HuH-7.5 (cell line): Measurements from ENCODE around the gene TICRR.
"Not testable (repeated sequence)": the region's sequence is repeated elsewhere in the genome, so short reads cannot be mapped to it uniquely, and the experiment has no call there.

Experiments
- DNase-seq: peaks from one replicate; pipeline ENCODE4 v3.0.0; 2011; ENCODE audit warnings: low spot score

The TICRR gene

DNA sequence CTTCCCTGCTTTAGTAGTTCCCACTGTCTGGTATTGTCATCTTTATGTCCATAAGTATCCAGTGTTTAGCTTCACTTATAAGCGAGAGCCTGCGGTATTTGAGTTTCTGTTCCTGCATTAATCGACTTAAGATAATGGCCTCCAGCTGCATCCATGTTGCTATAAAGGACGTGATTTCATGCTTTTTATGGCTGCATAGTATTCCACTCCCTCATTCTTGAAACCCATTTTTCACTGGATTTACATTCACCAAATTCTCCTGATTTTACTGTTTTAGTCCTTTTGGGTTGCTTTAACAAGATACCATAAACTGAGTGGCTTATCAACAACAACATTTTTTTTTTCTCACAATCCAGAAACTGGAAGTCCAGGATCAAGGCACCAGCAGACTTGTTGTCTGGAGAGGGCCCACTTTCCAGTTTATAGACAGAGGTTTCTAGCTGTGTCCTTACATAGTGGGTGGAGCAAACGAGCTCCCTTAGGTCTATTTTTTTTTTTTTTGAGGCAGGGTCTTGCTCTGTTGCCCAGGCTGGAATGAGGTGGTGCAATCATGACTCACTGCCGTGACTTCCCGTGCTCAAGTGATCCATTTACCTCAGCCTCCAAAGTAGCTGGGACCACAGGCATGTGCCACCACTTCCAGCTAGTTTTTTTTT, 6.1 kb upstream of the TICRR start:
- DNase-seq: no peak

- no peak for DNase-seq
Measured at GRCh38 chr15:89575656-89576416, 567 bp downstream of the TICRR start.

DNA sequence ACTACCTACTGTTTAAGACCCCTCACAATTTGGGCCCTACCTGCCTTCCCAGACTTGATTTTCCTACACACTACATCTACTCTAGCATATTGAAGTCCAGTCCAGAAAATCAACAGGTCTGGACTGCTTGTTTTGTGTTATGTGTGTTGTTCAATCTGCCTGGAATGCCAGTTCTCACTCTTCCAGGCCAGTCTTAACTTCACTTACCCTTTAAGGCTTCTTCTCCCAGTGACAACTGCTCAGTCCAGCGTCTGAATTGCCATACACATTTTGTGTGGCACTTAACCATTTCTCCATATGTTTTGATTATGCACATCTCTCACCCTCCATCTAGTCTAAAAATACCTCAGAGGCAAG, 1.1 kb downstream of the TICRR start:
- DNase-seq: no peak

DNA sequence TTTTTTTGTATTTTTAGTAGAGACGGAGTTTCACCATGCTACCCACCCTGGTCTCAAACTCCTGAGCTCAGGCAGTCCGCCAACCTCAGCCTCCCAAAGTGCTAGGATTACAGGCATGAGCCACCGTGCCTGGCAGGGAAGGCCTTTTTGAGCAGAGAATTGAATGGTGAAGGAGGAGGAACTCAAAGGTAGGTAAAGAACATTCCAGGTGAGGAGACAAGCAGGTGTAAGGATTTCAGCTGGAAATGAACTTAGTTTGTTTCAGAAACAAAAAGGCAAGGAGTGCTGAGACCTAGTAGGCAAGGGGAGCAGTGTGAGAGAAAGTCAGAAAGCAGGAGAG, 2.5 kb downstream of the TICRR start:
- DNase-seq: no peak

DNA sequence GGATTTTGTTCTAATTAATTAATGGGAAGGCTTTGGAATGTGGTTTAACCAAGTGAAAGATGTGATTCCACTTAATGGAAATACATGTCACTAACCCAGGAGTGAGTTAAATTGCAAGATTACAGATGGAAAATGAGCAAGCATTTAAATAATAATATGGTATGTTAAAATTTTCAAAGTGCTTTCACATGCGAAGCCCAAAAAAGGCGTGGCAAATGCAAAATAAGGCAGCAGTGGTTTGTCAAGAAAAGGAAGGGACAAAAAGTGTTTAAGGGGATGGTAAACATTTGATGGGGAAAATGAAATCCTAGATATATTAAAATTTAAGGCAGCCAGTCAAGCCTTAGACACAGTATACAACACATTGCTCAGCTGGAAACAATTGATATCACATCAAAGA, 2.9 kb downstream of the TICRR start:
- no peak for DNase-seq

DNA sequence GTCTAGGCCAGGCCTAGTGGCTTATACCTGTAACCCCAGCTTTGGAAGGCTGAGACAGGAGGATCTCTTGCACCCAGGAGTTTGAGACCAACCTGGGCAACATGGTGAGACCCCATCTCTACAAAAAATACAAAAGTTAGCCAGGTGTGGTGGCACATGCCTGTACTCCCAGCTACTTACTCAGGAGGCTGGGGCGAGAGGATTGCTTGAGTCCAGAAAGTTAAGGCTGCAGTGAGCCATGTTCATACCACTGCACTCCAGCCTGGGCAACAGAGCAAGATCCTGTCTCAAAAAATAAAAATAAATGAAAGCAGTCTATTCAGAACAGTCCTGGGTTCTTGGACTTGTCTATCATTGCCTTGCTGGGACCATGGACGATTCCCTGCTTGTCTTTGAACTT, 5.5 kb downstream of the TICRR start:
- not testable (repeated sequence) for DNase-seq

DNA sequence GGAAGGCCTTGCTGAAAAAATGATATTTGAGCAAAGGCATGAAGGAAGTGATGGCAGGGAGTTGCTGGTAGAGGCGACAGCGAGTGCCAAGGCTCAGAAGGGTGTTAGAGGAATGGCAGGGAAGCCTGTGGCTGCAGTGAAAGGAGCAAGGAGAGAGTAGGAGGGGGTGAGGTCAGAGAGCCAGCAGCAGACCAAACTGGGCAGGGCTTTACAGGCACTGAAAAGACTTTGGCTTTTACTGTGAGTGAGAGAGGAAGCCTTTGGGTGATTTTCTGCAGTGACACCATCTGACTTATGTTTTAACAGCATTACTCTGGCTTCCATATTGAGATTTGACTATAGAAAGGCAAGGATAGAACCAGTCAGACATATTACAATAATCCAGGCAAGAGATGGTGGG, 11.4 kb downstream of the TICRR start:
- no peak for DNase-seq

DNA sequence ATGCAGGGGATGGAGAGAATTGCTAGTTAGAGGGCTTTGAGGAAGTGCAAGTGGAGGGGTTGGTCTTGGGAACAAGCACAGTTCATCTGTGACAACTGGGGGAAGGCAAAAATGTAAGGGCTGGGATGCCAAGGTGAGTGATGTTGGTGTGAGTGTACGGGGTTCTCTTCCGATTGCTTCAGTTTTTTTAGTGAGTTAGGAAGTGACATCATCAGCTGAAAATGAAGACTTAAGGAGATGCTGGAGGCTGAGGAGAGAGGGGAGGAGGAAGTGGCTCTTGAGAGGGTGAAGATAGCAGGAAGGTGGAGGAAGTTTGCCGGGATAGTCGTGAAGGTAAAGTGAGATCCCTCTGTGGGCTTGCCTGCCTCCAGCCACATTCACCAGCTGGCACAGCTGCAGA, 12.7 kb downstream of the TICRR start:
- no peak for DNase-seq

- DNase-seq: no peak
Measured at GRCh38 chr15:89591834-89592233, 16.6 kb downstream of the TICRR start.

DNA sequence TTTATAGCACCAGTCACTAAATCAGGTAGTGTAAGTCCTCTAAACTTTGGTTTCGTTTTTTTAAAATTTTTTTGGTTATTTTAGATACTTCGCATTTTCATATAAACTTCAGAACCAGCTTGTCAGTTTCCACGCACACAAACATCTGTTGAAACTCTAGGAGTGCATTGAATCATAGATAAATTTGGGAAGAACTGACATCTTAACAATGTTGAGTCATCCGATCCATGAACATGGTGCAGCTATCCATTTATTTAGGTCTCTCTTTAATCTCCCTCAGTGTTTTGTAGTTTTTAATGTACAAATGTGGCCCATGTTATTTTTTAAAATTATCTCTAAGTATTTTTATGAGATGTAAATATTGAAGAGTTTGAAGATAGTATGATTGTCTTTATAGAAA, 17.7 kb downstream of the TICRR start:
- DNase-seq: no peak

DNA sequence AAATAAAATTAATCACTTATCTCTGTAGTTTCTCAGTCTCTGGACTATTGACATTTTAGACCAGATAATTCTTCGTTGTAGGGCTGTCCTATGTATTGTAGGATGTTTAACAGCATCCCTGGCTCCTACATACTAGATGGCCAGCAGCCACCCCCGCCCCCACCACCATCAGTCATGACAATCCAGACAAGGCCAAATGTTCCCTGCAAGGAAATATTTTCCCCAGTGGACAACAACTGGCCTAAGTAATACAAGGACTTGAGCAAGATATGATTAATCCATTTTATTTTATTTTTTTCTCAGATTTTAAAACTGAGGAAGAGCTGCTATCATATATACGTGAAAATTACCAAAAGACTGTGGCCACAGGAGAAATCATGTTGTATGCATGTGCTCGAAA, 23.8 kb downstream of the TICRR start:
- no peak for DNase-seq

DNA sequence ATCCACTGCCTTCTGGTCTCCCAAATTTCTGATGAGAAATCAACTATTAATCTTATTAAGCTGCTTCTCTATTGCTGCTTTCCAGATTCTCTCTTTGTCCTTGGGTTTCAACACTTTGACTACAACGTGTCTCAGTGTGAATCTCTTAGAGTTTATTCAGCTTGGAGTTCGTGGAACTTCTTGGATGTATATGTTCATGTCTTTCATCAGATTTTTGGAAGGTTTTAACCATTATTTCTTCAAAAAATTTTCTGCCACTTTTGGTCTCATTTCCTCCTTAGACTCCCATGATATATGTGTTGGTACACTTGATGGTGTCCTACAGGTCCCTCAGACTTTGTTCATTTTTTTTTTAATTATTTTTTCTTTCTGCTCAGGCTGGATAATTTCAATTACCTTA, 36.0 kb downstream of the TICRR start:
- DNase-seq: no peak

GRCh38 chr15:89613031-89613430, 37.8 kb downstream of the TICRR start:
- DNase-seq: no peak

DNA sequence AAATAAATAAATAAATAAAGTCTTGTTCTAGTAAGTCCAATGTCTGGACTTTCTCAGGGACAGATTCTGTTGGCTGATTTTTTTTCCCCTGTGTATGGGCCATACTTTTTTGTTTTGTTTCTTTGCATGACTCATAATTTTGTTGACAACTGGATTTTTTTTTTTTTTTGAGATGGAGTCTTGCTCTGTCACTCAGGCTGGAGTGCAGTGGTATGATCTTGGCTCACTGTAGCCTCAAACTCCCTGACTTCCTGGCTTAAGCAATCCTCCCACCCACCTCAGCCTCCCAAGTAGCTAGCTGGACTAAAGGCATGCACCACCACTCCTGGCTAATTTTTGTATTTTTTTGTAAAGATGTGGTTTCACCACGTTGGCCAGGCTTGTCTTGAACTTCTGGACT, 38.9 kb downstream of the TICRR start:
- no peak for DNase-seq

- DNase-seq: no peak
Measured at GRCh38 chr15:89615135-89615534, 39.9 kb downstream of the TICRR start.

- DNase-seq: no peak
Measured at GRCh38 chr15:89616228-89616627, 41.0 kb downstream of the TICRR start.

DNA sequence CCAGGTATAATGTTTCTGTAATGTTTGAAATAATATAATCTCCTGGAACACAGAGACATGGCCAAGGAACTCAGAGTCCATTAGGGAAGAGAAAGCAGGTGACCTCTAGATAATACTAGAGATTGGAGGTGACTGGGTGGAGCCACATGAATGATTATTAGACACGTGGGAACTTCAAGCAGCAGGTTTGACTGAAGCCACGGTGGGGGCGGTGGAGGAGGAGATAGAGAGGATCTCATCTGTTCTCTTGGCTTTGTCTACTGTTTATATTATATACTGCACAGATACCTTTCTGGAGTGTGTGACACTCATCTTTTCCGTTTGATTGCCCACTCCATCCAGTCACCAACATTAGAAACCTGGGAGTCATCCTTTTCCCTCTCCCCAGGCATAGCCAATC, 46.3 kb downstream of the TICRR start:
- peak; percentile 4 for DNase-seq

DNA sequence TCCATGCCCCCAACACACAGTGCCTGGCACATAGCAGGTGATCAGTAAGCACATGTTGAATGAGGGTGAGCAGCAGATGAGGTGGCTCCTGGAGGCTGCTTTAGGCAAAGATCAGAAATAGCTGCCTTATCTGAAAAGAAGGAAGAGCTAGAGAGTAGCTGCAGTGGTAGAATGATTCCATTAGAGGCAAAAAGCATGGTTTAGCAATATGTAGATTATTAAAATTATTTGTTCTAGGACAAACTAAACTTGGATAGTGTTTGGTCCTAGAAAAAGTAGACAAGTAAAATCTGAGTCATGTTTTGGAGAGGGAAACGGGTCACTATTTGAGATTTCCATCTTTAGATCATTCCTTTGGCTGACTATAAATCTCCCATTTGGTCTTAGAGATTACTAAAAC, 47.9 kb downstream of the TICRR start:
- no peak for DNase-seq

DNA sequence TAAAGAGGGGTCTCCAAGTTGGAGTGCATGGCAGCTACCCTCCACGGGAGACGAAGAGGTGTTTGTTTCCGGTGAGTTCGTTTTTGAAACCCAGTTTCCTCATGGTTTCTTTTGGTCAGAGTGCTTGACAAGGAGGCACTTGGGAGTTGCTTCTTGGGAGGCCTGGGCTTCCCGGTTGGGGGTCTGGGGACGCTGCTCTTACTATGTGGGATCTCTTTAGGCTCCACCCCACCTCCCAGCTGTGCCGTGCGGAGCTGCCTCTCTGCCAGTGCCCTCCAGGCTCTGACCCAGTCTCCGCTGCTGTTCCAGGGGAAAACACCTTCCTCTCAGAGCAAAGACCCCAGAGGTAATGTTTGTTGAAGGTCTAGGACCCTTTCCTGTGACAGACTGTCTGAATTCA, 50.4 kb downstream of the TICRR start:
- no peak for DNase-seq

DNA sequence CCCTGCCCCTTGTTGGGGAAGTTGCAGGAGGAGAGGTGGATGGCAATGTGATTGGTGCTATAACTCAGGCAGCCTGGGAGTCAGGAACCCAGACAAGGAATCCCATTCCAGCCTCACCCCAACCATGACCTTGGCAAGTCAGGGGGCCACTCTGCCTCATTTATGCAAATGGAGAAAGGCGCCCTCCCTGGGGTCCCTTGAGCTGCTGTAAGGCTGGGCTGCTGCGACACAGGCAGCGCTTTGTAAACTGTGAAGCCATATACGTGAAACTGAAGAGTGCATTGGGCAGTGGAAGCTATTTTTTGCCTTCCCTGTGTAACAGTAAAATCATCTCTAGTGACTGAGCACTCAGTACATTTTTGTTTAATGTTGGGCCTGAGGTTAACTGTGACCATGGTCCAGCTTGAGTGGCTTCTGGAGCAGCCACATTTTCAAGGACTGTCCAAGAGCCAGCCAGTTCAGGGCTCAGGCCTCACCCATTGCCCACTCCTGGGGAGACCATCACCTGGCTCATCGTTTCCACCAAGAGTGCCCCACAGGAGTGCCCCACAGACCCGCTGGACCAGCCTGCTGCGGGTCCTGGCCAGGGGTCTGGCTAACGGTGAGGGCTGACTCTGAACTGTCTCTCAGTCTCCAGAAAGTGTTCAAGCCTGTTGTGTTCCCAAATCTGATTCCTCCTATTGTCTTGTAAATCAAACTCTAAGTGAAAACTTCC, 52.1 kb downstream of the TICRR start:
- peak; percentile 6 for DNase-seq

DNA sequence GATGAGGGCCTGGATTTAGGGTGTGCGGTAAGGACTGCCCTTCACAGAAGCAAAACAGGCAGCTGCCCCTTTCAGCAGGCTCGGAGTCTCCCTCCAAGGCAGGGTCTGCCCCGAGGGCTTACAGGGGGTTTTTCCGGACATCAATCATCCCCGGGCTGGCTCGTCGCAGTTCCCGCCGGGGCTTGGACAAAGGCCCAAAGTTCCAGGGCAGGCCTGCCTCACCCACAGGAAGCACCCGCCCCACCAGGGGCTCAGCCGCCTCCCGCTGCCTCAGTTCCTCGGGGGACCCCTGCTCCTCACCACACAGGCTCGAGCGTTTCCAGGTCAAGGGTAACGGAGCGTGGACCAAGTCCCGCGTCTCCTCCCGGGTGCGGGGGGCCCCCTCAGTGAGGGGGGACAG, 53.0 kb downstream of the TICRR start:
- DNase-seq: no peak

- peak; percentile 15 for DNase-seq
Measured at GRCh38 chr15:89628806-89629715, 53.8 kb downstream of the TICRR start.
